Rectal smooth muscle tissue (tissue), 1 donor: ENCODE data around the gene CNNM2.

Experiments used
- H3K27ac ChIP-seq: one replicate; pipeline ENCODE4 v1.7.0; 2013; ENCODE audit warnings: low read depth, low read length, inconsistent platforms
- H3K27me3 ChIP-seq: one replicate; pipeline ENCODE4 v1.7.0; 2013; ENCODE audit warnings: low read length; ENCODE audit not compliant: control insufficient read depth, insufficient read depth
- H3K36me3 ChIP-seq: one replicate; pipeline ENCODE4 v1.7.0; 2013; ENCODE audit warnings: low read length; ENCODE audit not compliant: control insufficient read depth, insufficient read depth
- H3K4me1 ChIP-seq: one replicate; pipeline ENCODE4 v1.7.0; 2013; ENCODE audit warnings: low read length; ENCODE audit not compliant: control insufficient read depth, insufficient read depth
- H3K4me3 ChIP-seq: one replicate; pipeline ENCODE4 v1.7.0; 2013; ENCODE audit warnings: low read length
- H3K9ac ChIP-seq: one replicate; pipeline ENCODE4 v1.7.0; 2013; ENCODE audit warnings: low read length

The CNNM2 gene

DNA sequence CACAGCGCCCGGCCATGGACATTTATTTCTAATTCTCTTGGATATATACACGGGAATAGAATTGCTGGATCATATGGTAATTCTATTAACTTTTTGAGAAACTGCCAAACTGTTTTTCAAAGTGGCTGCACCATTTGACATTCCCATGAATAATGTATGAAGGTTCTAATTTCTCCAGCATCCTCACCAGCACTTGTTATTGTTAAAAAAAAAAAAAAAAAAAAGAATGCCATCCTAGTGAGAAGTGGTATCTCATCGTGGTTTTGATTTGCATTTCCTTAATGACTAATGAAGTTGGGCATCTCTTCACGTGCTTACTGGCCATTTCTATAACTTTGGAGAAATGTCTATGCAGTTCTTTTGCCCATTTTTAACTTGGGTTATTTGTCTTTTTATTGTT, 13.5 kb downstream of the CNNM2 start:
- Histone ChIP-seq H3K27me3 (no peaks in the 10 kb centered on the region), H3K9ac (no peak overlapping the region), H3K4me1 (no peaks in the 10 kb centered on the region), H3K27ac (no peak overlapping the region), H3K4me3 (no peak overlapping the region), H3K36me3 (peaks cover 3% of the 10 kb centered on the region)

DNA sequence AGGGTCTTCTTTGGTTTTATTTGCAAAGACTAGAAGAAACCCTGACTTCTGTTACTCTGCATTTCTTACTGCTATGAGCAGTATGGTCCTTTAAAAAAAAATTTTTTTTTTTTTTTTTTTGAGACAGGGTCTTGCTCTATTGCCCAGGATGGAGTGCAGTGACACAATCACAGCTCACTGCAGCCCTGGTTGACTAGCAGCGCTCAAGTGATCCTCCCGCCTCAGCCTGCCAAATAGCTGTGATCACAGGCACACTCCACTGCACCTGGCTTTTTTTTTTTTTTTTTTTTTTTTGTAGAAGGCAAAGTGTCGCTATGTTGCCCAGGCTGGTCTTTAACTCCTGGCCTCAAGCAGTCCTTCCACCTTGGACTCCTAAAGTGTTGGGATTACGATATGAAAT, 17.4 kb downstream of the CNNM2 start:
- Histone ChIP-seq H3K4me3 (no peak overlapping the region), H3K27me3 (no peaks in the 10 kb centered on the region), H3K27ac (no peak overlapping the region), H3K4me1 (no peaks in the 10 kb centered on the region), H3K36me3 (no peaks in the 10 kb centered on the region), H3K9ac (no peak overlapping the region)

DNA sequence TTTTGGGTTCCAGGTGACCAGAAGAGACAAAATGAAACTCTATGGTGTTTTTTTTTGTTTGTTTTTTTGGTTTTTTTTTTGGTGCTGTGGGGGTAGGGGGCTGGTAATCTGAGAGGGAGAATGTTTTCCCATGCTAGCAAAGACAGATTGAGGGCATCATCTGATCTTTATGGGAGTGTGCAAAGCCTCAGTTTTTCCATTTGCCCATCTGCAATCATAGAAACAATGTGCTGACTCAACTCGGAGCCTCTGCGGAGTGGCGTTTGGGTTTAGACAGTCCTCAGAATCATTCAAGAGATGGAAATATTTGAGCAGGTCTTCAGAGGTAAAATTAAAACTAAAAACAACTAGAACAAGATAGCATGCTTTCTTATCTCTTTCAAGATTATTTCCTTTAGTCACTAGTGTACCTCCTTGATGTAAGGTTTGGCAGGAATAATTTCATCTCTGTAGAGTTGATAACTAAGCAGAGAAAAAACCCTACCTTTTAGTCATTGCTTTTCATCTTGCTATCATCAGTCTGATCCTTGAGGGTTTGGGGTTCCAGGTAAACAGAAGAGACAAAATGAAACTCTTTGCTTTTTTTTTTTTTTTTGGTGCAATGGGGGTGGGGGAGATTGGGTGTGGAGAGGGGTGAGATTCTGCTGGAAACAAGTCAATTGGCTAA, 18.0 kb downstream of the CNNM2 start:
- Histone ChIP-seq H3K9ac (no peak overlapping the region), H3K4me3 (no peak overlapping the region), H3K27ac (no peak overlapping the region), H3K27me3 (no peaks in the 10 kb centered on the region), H3K36me3 (no peaks in the 10 kb centered on the region), H3K4me1 (no peaks in the 10 kb centered on the region)

DNA sequence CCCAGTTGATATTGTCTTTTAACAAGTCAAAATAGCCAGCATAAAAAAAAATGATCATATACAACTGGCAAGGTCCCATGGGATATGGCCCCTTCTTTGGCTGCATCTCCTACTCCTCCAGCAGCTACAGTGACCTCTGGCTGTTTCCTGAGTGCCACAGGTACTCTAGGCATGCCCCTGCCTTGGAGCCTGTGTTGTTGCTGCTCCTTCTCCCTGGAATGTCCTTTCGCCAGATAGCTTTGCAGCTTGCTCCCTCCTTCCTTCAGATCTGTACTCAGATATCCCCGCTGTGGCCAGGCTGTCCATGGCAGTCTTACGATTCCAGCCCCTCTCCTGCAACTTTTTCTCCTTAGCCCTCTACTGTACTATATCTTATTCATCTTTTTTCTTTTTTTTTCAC, 23.3 kb downstream of the CNNM2 start:
- no peak overlapping the region for H3K27ac ChIP-seq
- H3K9ac ChIP-seq = no peak overlapping the region
- no peaks in the 10 kb centered on the region for H3K27me3 ChIP-seq
- H3K4me3 ChIP-seq = no peak overlapping the region
- no peaks in the 10 kb centered on the region for H3K4me1 ChIP-seq
- no peaks in the 10 kb centered on the region for H3K36me3 ChIP-seq

DNA sequence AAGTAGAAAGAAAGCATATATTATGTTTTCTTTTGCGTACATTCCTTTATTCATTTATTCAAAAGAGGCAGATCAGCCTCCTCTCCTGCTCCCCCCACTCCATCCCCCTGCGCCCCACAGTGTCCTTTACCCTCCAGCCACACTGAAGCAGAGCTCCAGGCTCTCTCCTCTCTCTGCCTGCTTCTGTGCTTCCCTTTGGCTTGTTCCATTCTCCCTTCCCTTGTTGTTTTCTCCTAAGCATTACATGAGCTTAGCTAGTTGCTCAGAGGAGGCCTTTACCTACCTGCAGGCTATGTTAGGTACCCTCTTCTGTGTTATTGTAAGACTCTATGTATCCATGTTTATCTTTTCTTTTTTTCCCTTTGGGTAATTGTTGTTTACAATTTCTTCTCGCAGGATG, 27.4 kb downstream of the CNNM2 start:
- no peak overlapping the region for H3K4me3 ChIP-seq
- H3K27me3 ChIP-seq = no peaks in the 10 kb centered on the region
- no peaks in the 10 kb centered on the region for H3K36me3 ChIP-seq
- no peak overlapping the region for H3K9ac ChIP-seq
- no peaks in the 10 kb centered on the region for H3K4me1 ChIP-seq
- H3K27ac ChIP-seq = no peak overlapping the region

DNA sequence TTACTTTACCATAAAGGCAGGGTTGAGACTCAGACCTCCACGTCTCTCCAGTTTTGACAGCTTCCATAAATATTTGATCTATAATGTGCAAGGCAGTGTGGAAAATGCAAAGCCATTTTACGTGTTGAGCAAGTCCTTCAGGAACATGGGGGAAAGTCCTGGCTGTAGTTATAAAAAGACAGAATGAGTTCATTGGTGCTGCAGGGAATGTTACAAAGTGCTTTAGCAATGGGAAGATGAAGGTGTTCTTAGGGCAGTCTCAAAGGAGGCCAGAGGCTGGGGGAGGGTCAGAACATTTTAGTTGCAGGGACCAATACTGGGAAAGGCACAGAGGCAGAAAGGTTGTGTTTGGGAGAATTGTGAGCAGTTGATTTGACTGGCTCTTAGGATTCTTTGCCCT, 27.9 kb downstream of the CNNM2 start:
- H3K27me3 ChIP-seq = no peaks in the 10 kb centered on the region
- no peak overlapping the region for H3K4me3 ChIP-seq
- no peaks in the 10 kb centered on the region for H3K4me1 ChIP-seq
- no peak overlapping the region for H3K27ac ChIP-seq
- H3K36me3 ChIP-seq = no peaks in the 10 kb centered on the region
- H3K9ac ChIP-seq = no peak overlapping the region

DNA sequence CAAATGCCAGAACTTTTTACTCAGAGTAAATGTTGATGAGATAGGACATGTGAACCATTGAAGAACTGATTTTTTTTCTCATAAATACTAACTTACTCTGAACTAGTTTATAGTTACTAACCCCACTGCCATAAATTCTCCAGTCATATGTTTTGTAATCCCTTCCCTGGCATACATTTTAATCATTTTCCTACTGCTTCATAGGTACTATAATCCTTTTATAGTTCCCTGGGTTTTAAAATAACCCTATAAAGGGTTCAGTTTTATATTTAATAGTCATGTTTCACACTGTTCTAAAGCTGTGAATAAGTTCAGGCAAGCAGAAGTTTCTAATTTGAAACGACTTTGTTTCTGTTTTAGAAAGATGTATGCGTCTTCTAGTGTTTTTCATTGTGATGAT, 28.9 kb downstream of the CNNM2 start:
- H3K36me3 ChIP-seq = no peaks in the 10 kb centered on the region
- H3K4me3 ChIP-seq = no peak overlapping the region
- no peaks in the 10 kb centered on the region for H3K27me3 ChIP-seq
- no peak overlapping the region for H3K27ac ChIP-seq
- H3K4me1 ChIP-seq = no peaks in the 10 kb centered on the region
- H3K9ac ChIP-seq = no peak overlapping the region

DNA sequence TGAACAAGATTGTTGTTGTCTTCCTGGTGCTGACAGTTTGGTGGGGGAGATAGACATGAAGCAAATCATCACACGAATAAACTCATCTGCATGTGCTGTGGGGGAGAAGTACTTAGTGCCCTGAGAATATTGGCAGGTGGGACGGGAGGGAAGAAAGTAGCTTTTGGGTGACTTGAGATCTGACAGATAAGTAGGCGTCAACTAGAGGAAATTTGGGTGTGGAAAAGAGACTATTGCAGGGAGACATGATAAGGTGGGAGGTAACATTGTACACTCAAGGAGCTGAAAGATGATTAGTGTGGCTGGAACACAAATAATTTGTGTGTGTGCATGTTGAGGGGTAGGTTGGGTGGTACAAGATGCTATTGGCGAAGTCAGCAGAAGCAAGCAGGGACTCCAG, 30.1 kb downstream of the CNNM2 start:
- H3K4me3 ChIP-seq = no peak overlapping the region
- H3K27ac ChIP-seq = no peak overlapping the region
- H3K27me3 ChIP-seq = no peaks in the 10 kb centered on the region
- no peaks in the 10 kb centered on the region for H3K4me1 ChIP-seq
- no peaks in the 10 kb centered on the region for H3K36me3 ChIP-seq
- no peak overlapping the region for H3K9ac ChIP-seq

DNA sequence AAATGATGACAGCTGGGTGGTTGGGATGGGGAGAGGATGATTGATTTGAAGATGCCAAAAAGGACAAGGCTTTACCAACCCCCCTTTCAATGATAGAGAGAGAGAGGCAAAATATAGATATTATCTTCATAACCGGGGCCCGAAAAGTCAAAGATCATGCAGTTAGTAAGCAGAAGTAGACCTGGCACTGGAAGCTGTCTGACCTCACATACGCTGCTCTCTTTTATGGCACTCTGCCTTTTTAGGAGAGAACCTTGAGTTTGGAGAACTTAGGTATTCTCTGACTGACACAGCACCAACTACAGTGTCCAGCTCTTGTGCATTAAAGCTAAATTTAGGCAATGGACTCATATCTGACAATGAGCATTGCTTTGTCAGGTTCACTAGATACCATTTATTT, 30.7 kb downstream of the CNNM2 start:
- Histone ChIP-seq H3K4me3 (no peak overlapping the region), H3K36me3 (no peaks in the 10 kb centered on the region), H3K27me3 (no peaks in the 10 kb centered on the region), H3K4me1 (no peaks in the 10 kb centered on the region), H3K9ac (no peak overlapping the region), H3K27ac (no peak overlapping the region)

DNA sequence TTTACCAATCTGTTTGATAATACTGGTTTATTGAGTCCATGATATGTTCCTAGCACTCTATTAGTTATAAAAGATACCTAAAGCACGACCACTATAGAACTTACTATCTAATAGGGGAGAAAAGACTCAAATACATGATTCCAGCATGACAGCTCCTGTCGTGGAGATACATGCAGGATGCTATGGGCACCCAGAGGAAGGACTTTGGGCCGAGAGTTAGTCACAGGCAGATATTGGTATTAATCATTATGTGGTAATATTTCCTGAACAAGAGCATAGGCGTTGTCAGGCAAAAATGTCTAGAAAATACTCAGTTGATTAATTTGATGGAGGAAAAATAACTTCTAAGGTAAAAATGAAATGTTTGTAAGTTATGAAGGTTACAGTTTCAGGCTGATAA, 31.8 kb downstream of the CNNM2 start:
- Histone ChIP-seq H3K9ac (no peak overlapping the region), H3K4me1 (no peaks in the 10 kb centered on the region), H3K36me3 (no peaks in the 10 kb centered on the region), H3K4me3 (no peak overlapping the region), H3K27me3 (no peaks in the 10 kb centered on the region), H3K27ac (no peak overlapping the region)

DNA sequence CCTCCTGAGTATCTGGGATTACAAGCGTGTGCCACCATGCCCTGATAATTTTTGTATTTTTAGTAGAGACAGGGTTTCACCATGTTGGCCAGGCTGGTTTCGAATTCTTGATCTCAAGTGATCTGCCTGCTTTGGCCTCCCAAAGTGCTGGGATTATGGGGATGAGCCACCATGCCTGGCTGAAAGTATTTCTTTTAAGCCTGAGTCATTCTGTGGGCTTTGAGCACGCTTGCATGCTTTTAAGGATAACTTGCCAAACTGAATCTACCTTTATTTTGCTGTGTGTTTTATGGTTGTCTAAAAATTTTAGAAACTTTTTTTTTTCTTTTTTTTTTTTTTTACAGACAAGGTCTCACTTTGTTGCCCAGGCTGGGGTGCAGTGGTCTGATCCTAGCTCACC, 33.2 kb downstream of the CNNM2 start:
- Histone ChIP-seq H3K9ac (no peak overlapping the region), H3K27ac (no peak overlapping the region), H3K4me3 (no peak overlapping the region), H3K27me3 (no peaks in the 10 kb centered on the region), H3K36me3 (no peaks in the 10 kb centered on the region), H3K4me1 (no peaks in the 10 kb centered on the region)

DNA sequence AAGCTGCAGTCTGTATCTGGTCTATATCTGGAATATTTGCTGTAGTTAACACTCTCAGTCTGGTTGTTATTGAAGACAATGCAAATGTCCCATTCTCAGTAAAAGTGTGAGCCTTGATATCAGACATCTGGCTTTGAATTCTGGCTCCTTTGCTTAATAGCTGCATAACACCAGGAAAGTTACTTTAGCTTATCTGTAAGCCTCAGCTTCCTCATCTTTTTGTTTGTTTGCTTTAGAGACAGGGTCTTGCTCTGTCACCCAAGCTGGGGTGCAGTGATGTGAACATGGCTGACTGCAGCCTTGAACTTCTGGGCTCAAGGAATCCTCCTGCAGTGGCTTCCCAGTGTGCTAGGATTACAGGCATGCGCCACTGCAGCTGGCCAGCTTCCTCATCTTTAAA, 41.3 kb downstream of the CNNM2 start:
- Histone ChIP-seq H3K36me3 (no peaks in the 10 kb centered on the region), H3K27ac (no peak overlapping the region), H3K9ac (no peak overlapping the region)

DNA sequence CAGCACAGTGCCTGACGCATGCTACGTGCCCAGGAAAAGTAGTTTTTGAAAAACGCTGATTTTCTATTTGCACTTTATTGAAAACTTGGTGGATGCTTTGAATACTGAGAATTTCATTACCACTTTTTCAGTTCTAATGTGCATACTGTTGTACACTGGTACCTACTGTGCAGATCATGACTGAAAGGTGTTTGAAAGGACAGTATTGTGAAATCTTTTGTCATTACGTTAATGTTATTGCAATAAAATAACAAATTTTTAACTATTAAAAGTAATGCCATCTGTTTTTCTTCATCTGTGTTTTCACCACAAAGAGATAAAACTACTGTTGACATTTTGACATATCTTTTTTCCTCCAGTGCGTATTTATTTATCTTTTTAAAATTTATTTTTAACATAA, 42.1 kb downstream of the CNNM2 start:
- Histone ChIP-seq H3K36me3 (no peaks in the 10 kb centered on the region), H3K27ac (no peak overlapping the region), H3K4me1 (no peaks in the 10 kb centered on the region), H3K27me3 (no peaks in the 10 kb centered on the region), H3K9ac (no peak overlapping the region), H3K4me3 (no peak overlapping the region)

More for the DNA sequence above, 41.3 kb downstream of the CNNM2 start:
- Histone ChIP-seq H3K4me3 (no peak overlapping the region), H3K4me1 (no peaks in the 10 kb centered on the region), H3K27me3 (no peaks in the 10 kb centered on the region)
